ENCODE data around the gene RHBDL3. TPM values are rescaled to one million over a fixed set of nuclear protein-coding genes. Genes with fewer than 3 reads are reported as not detected.

RHBDL3 gene
- polyA plus RNA-seq, 1 donor (not counting 4 experiments of a cell fraction or from before 2014, with no cell fraction given): not detected

- H3K27ac ChIP-seq (ENCODE audit: control insufficient read depth, insufficient read depth, low read length): no peak overlapping the region
- H3K4me1 ChIP-seq (ENCODE audit: control insufficient read depth, extremely low read depth, insufficient read depth, low read length): no peaks in the 10 kb centered on the region
- no peaks in the 10 kb centered on the region for H3K9me3 ChIP-seq (ENCODE audit: control insufficient read depth, low read depth, low read length)
- peaks cover 13% of the 10 kb centered on the region for H3K27me3 ChIP-seq (ENCODE audit: control insufficient read depth, extremely low read depth, insufficient read depth, low read length)
- TF ChIP-seq CTCF (optimal IDR thresholded peaks at IDR 0.05 in 1 of 3, IDR thresholded peaks at IDR 0.05 in 1 of 3, conservative IDR thresholded peaks at IDR 0.05 in 1 of 3; ENCODE audit: extremely low read depth in 1 of 3, insufficient read depth in 2 of 3, low read length in 3 of 3) (no peak), EZH2 (IDR thresholded peaks at IDR 0.05; ENCODE audit: low read length) (no peak)
- DNase-seq (ENCODE audit: low read depth, low spot score) (no peak), FAIRE-seq (no peak)
- no peaks in the 10 kb centered on the region for H4K20me1 ChIP-seq (ENCODE audit: control insufficient read depth, extremely low read depth, insufficient read depth, low read length)
- no peak overlapping the region for H3K4me3 ChIP-seq (ENCODE audit: control insufficient read depth in 2 of 3, extremely low read depth in 1 of 3, insufficient read depth in 2 of 3, low read depth in 1 of 3, low read length in 3 of 3)
- dilution Hi-C loops (cut with MboI; ENCODE audit: extremely low pct_ligation_motif_present, low sequenced_read_pairs): no loop called here
- no peak overlapping the region for H2AFZ ChIP-seq (ENCODE audit: control insufficient read depth, low read length)
- no peaks in the 10 kb centered on the region for H3K79me2 ChIP-seq (ENCODE audit: control insufficient read depth, insufficient read depth, low read length)
- H3K9ac ChIP-seq (ENCODE audit: control insufficient read depth, extremely low read depth, insufficient read depth, low read length): no peak overlapping the region
- H3K9me1 ChIP-seq (ENCODE audit: control insufficient read depth, extremely low read depth, insufficient read depth, low read length): no peaks in the 10 kb centered on the region
- no peaks in the 10 kb centered on the region for H3K36me3 ChIP-seq (ENCODE audit: control insufficient read depth in 2 of 2, extremely low read depth in 1 of 2, insufficient read depth in 2 of 2, low read length in 2 of 2)
- H3K4me2 ChIP-seq (ENCODE audit: control insufficient read depth, extremely low read depth, insufficient read depth, low read depth, low read length): no peak overlapping the region
These were observed 22.3 kb downstream of the RHBDL3 start for GRCh38 chr17:32287804-32288511.

- H3K27me3 ChIP-seq (ENCODE audit: control insufficient read depth, extremely low read depth, insufficient read depth, low read length): peaks cover 11% of the 10 kb centered on the region
These were observed 23.0 kb downstream of the RHBDL3 start for GRCh38 chr17:32288615-32289014.

More at GRCh38 chr17:32288615-32289014, 23.0 kb downstream of the RHBDL3 start:
- Histone ChIP-seq H2AFZ (ENCODE audit: control insufficient read depth, low read length) (no peak overlapping the region), H3K79me2 (ENCODE audit: control insufficient read depth, insufficient read depth, low read length) (no peaks in the 10 kb centered on the region), H3K9me3 (ENCODE audit: control insufficient read depth, low read depth, low read length) (no peaks in the 10 kb centered on the region), H3K4me1 (ENCODE audit: control insufficient read depth, extremely low read depth, insufficient read depth, low read length) (no peaks in the 10 kb centered on the region), H3K9me1 (ENCODE audit: control insufficient read depth, extremely low read depth, insufficient read depth, low read length) (no peaks in the 10 kb centered on the region), H3K9ac (ENCODE audit: control insufficient read depth, extremely low read depth, insufficient read depth, low read length) (no peak overlapping the region), H4K20me1 (ENCODE audit: control insufficient read depth, extremely low read depth, insufficient read depth, low read length) (no peaks in the 10 kb centered on the region), H3K27ac (ENCODE audit: control insufficient read depth, insufficient read depth, low read length) (no peak overlapping the region), H3K36me3 (ENCODE audit: control insufficient read depth in 2 of 2, extremely low read depth in 1 of 2, insufficient read depth in 2 of 2, low read length in 2 of 2) (no peaks in the 10 kb centered on the region), H3K4me3 (ENCODE audit: control insufficient read depth in 2 of 3, extremely low read depth in 1 of 3, insufficient read depth in 2 of 3, low read depth in 1 of 3, low read length in 3 of 3) (no peak overlapping the region), H3K4me2 (ENCODE audit: control insufficient read depth, extremely low read depth, insufficient read depth, low read depth, low read length) (no peak overlapping the region)
- DNase-seq (ENCODE audit: low read depth, low spot score) (no peak), FAIRE-seq (no peak)
- TF ChIP-seq EZH2 (IDR thresholded peaks at IDR 0.05; ENCODE audit: low read length) (no peak), CTCF (optimal IDR thresholded peaks at IDR 0.05 in 1 of 3, IDR thresholded peaks at IDR 0.05 in 1 of 3, conservative IDR thresholded peaks at IDR 0.05 in 1 of 3; ENCODE audit: extremely low read depth in 1 of 3, insufficient read depth in 2 of 3, low read length in 3 of 3) (no peak)
- dilution Hi-C loops (cut with MboI; ENCODE audit: extremely low pct_ligation_motif_present, low sequenced_read_pairs): no loop called here

All from keratinocyte (primary cell).